ENCODE results near the gene ZFHX3. TPM values are rescaled to one million over a fixed set of nuclear protein-coding genes. Genes with fewer than 3 reads are reported as not detected.

ZFHX3 gene
- total and polyA plus RNA-seq, 11 donors = 3.8 to 21.6 (median 13.6) TPM

GRCh38 chr16:73060892-73061490, 13.1 kb upstream of the ZFHX3 start:
- Histone ChIP-seq H3K4me3 (peak overlapping the region in 9 of 12 donors; percentile 14 to 94 (median 77)), H3K27ac (peak overlapping the region in 10 of 12 donors; percentile 0 to 96 (median 86)), H3K9me3 (no peaks in the 10 kb centered on the region), H3K36me3 (no peaks in the 10 kb centered on the region), H3K27me3 (peaks cover 0 to 30% (median 13%) of the 10 kb centered on the region in 9 donors), H3K4me1 (peaks cover 0 to 55% (median 21%) of the 10 kb centered on the region in 12 donors)
- intact Hi-C loops (cut with DNase I) = loop anchor here in 3 of 10 donors (5.0 to 10.0 kb wide), 2 partner anchors 114 to 131 kb away; no protein-coding TSS in a partner anchor
- 59 to 84% (median 71%) methylated on average over 4 of the region's 4 CpGs for WGBS, 4 donors
- no peak for DNase-seq
- ATAC-seq = no peak
- TF ChIP-seq CTCF (IDR thresholded peaks at IDR 0.05) (no peak), POLR2A (IDR thresholded peaks at IDR 0.05) (no peak)

DNA sequence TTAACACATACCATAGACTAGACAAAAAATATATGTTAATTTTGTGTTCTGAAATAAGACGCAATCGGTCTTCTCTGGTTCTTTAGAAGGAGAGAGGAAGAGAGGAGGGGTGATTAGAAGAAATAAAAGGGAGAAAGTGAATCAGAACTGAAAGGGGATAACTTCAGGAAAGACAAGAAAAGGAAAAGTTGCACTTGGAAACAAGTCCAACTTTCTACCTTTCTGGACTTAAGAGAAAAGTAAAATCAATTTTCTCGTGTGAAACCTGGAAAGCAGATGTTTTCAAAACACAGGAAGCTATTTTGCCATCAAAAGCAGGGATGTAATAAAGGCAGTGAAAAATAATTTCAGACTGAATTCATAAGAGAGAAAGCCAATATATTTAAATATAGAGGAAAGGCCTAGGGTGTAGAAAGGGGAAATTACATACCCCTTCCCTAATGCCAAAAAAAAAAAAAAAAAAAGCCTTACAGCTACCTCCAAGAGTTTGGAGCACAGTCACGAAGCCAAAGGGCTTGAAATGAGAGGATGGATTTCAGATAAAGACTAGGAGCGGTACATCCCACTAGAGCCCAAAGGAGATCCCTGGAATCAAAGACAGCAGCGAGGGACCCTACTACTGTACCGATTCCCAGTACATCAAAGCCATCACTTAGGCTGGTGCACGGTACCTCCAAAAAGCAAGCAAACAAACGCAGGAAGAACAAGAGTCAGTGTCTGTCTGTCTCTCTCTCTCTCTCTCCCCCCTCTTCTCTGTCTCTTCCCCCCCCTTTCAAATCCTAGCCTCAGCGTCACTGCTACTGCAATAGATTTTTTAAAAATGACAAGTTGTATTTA, 12.1 kb upstream of the ZFHX3 start:
- peak overlapping the region in 10 of 12 donors; percentile 57 to 94 (median 78) for H3K4me3 ChIP-seq
- no peak for DNase-seq
- H3K9me3 ChIP-seq = no peaks in the 10 kb centered on the region
- TF ChIP-seq POLR2A (IDR thresholded peaks at IDR 0.05) (no peak), CTCF (IDR thresholded peaks at IDR 0.05) (no peak)
- H3K27me3 ChIP-seq = peaks cover 0 to 24% (median 13%) of the 10 kb centered on the region in 9 donors
- intact Hi-C loops (cut with DNase I) = loop anchor here in 6 of 10 donors (5.0 to 10.0 kb wide), 5 partner anchors 115 to 228 kb away; no protein-coding TSS in a partner anchor
- peaks cover 0 to 56% (median 19%) of the 10 kb centered on the region in 12 donors for H3K4me1 ChIP-seq
- H3K36me3 ChIP-seq = no peaks in the 10 kb centered on the region
- H3K27ac ChIP-seq = peak overlapping the region; percentile 27 to 96 (median 86)
- 56 to 71% (median 67%) methylated on average over 10 of the region's 10 CpGs for WGBS, 4 donors
- ATAC-seq = no peak

DNA sequence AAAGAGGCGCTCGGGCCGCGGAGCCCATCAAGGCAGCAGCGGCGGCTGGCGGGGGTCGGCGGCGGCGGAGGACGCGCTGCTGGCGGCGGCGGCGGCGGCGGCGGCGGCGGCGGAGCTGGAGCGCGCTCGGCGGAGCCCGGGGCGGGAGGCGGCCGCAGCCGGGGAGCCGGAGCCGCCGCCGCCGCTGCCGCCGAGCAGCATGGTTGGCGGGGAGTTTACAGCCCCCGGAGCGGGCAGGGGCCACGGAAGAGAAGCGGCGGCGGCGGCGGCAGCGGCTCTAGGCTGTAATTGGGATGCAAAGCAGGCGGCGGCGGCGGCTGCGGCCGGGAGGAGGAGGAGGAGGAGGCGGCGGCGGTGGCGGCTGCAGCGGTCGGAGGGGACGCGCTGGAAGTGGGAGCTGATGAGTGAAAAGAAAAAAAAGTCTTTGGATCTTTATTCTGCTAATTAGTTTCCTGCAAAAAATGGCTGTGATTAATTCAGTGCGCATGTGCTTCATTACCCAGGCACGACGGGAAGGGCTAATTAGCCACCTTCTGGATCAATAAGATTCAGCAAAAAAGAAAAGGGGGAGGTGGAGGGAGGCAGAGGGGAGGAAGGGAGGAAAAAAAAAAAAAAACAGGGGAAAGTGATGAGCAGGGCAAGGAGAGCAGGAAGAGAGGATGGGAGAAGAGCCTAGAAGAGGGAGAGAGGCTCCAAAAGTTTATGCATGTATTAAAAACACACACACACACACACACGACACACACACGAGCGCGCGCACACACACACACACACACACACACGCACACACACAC, 10.9 kb upstream of the ZFHX3 start:
- DNase-seq (peak; percentile 43 to 82 (median 56)), ATAC-seq (peak; percentile 9 to 24 (median 18))
- intact Hi-C loops (cut with DNase I) = loop anchor here in 3 of 10 donors (5.0 to 10.0 kb wide), 3 partner anchors 124 to 227 kb away; no protein-coding TSS in a partner anchor
- WGBS, 4 donors = 0 to 2% (median 0%) methylated on average over 32 to 72 of the region's 72 CpGs
- Histone ChIP-seq H3K27ac (peak overlapping the region; percentile 85 to 98 (median 93)), H3K9me3 (no peaks in the 10 kb centered on the region), H3K4me3 (peak overlapping the region; percentile 57 to 94 (median 78)), H3K36me3 (no peaks in the 10 kb centered on the region), H3K27me3 (peaks cover 0 to 17% (median 9%) of the 10 kb centered on the region in 9 donors), H3K4me1 (peaks cover 0 to 56% (median 25%) of the 10 kb centered on the region in 12 donors)
- no peak for TF ChIP-seq POLR2A (IDR thresholded peaks at IDR 0.05)
- TF ChIP-seq CTCF (IDR thresholded peaks at IDR 0.05) = peak in 1 of 12 donors; percentile 0

All from heart left ventricle (tissue), 16 donors.